ENCODE data around the gene PADI3. TPM values are rescaled to one million over a fixed set of nuclear protein-coding genes. Genes with fewer than 3 reads are reported as not detected.

The PADI3 gene
- total and polyA plus RNA-seq, 3 experiments from 2014 or later = not detected

GRCh38 chr1:17305576-17306095 lies 56.7 kb downstream of the PADI3 start:
- Mint-ChIP-seq H3K27ac (no peak overlapping the region), H3K36me3 (peaks cover 0 to 6% (median 5%) of the 10 kb centered on the region in 3 donors), H3K27me3 (peaks cover 24 to 45% of the 10 kb centered on the region in 2 donors), H3K9me3 (peaks cover 7 to 11% (median 10%) of the 10 kb centered on the region in 5 donors), H3K4me1 (no peaks in the 10 kb centered on the region), H3K4me3 (peak overlapping the region in 1 of 7 donors; percentile 23)
- Histone ChIP-seq H3K36me3 (ENCODE audit: insufficient read depth, low read length) (no peaks in the 10 kb centered on the region), H3K9me3 (ENCODE audit: low read length) (no peaks in the 10 kb centered on the region), H3K27ac (ENCODE audit: low read depth, low read length) (no peak overlapping the region), H3K4me3 (ENCODE audit: low read length) (no peak overlapping the region), H3K4me1 (ENCODE audit: insufficient read depth, low read length) (no peaks in the 10 kb centered on the region), H3K27me3 (ENCODE audit: insufficient read depth, low read length, poor library complexity, severe bottlenecking) (peaks cover 13% of the 10 kb centered on the region)
- CTCF ChIA-PET = no interaction called here
- POLR2A ChIA-PET = no interaction called here
- DNase-seq = no peak

- H3K27ac Mint-ChIP-seq = no peak overlapping the region
- H3K9me3 Mint-ChIP-seq = peaks cover 7 to 11% (median 9%) of the 10 kb centered on the region in 5 donors
- ChIA-PET CTCF (no interaction called here), POLR2A (no interaction called here)
- peaks cover 0 to 6% (median 5%) of the 10 kb centered on the region in 3 donors for H3K36me3 Mint-ChIP-seq
- no peaks in the 10 kb centered on the region for H3K4me1 ChIP-seq (ENCODE audit: insufficient read depth, low read length)
- no peaks in the 10 kb centered on the region for H3K4me1 Mint-ChIP-seq
- no peaks in the 10 kb centered on the region for H3K36me3 ChIP-seq (ENCODE audit: insufficient read depth, low read length)
- peaks cover 13% of the 10 kb centered on the region for H3K27me3 ChIP-seq (ENCODE audit: insufficient read depth, low read length, poor library complexity, severe bottlenecking)
- no peak overlapping the region for H3K4me3 Mint-ChIP-seq
- no peak overlapping the region for H3K4me3 ChIP-seq (ENCODE audit: low read length)
- no peak overlapping the region for H3K27ac ChIP-seq (ENCODE audit: low read depth, low read length)
- H3K27me3 Mint-ChIP-seq = peaks cover 24 to 45% of the 10 kb centered on the region in 2 donors
- no peaks in the 10 kb centered on the region for H3K9me3 ChIP-seq (ENCODE audit: low read length)
- DNase-seq = no peak
Measured at GRCh38 chr1:17306407-17306806, 57.5 kb downstream of the PADI3 start.

GRCh38 chr1:17306921-17307320 lies 58.0 kb downstream of the PADI3 start:
- Histone ChIP-seq H3K4me3 (ENCODE audit: low read length) (no peak overlapping the region), H3K27me3 (ENCODE audit: insufficient read depth, low read length, poor library complexity, severe bottlenecking) (peaks cover 13% of the 10 kb centered on the region), H3K4me1 (ENCODE audit: insufficient read depth, low read length) (no peaks in the 10 kb centered on the region), H3K27ac (ENCODE audit: low read depth, low read length) (no peak overlapping the region), H3K9me3 (ENCODE audit: low read length) (no peaks in the 10 kb centered on the region), H3K36me3 (ENCODE audit: insufficient read depth, low read length) (no peaks in the 10 kb centered on the region)
- ChIA-PET CTCF (no interaction called here), POLR2A (no interaction called here)
- peaks cover 5 to 8% (median 6%) of the 10 kb centered on the region in 5 donors for H3K9me3 Mint-ChIP-seq
- peaks cover 0 to 4% (median 3%) of the 10 kb centered on the region in 3 donors for H3K36me3 Mint-ChIP-seq
- H3K4me1 Mint-ChIP-seq = no peaks in the 10 kb centered on the region
- peak overlapping the region in 1 of 8 donors; percentile 14 for H3K27ac Mint-ChIP-seq
- H3K4me3 Mint-ChIP-seq = no peak overlapping the region
- H3K27me3 Mint-ChIP-seq = peaks cover 24 to 48% of the 10 kb centered on the region in 2 donors
- DNase-seq = no peak

GRCh38 chr1:17307329-17307728 lies 58.4 kb downstream of the PADI3 start:
- Histone ChIP-seq H3K4me3 (ENCODE audit: low read length) (no peak overlapping the region), H3K9me3 (ENCODE audit: low read length) (no peaks in the 10 kb centered on the region), H3K4me1 (ENCODE audit: insufficient read depth, low read length) (no peaks in the 10 kb centered on the region), H3K27ac (ENCODE audit: low read depth, low read length) (no peak overlapping the region), H3K36me3 (ENCODE audit: insufficient read depth, low read length) (no peaks in the 10 kb centered on the region), H3K27me3 (ENCODE audit: insufficient read depth, low read length, poor library complexity, severe bottlenecking) (peaks cover 13% of the 10 kb centered on the region)
- H3K27ac Mint-ChIP-seq = no peak overlapping the region
- ChIA-PET POLR2A (no interaction called here), CTCF (no interaction called here)
- no peaks in the 10 kb centered on the region for H3K4me1 Mint-ChIP-seq
- H3K4me3 Mint-ChIP-seq = no peak overlapping the region
- peaks cover 0 to 2% (median 0%) of the 10 kb centered on the region in 3 donors for H3K36me3 Mint-ChIP-seq
- no peak for DNase-seq
- H3K27me3 Mint-ChIP-seq = peaks cover 24 to 48% of the 10 kb centered on the region in 2 donors
- H3K9me3 Mint-ChIP-seq = peaks cover under 1 to 3% (median 2%) of the 10 kb centered on the region in 5 donors

- ChIA-PET CTCF (no interaction called here), POLR2A (no interaction called here)
- Mint-ChIP-seq H3K36me3 (peaks cover 0 to under 1% (median 0%) of the 10 kb centered on the region in 3 donors), H3K27me3 (peaks cover 24 to 51% of the 10 kb centered on the region in 2 donors), H3K27ac (no peak within 1 kb of the TSS), H3K9me3 (peaks cover 0 to 2% (median under 1%) of the 10 kb centered on the region in 5 donors), H3K4me3 (no peak within 1 kb of the TSS), H3K4me1 (no peaks in the 10 kb centered on the region)
- peaks cover 13% of the 10 kb centered on the region for H3K27me3 ChIP-seq (ENCODE audit: insufficient read depth, low read length, poor library complexity, severe bottlenecking)
- H3K4me3 ChIP-seq (ENCODE audit: low read length) = no peak within 1 kb of the TSS
- H3K36me3 ChIP-seq (ENCODE audit: insufficient read depth, low read length) = no peaks in the 10 kb centered on the region
- no peak within 1 kb of the TSS for H3K27ac ChIP-seq (ENCODE audit: low read depth, low read length)
- H3K4me1 ChIP-seq (ENCODE audit: insufficient read depth, low read length) = no peaks in the 10 kb centered on the region
- no peaks in the 10 kb centered on the region for H3K9me3 ChIP-seq (ENCODE audit: low read length)
- no peak for DNase-seq
Measured at GRCh38 chr1:17307946-17308345, 59.0 kb downstream of the PADI3 start, which contains the start of gene PADI4. TSS of gene PADI4 (plus strand) at chr1:17308197. CDS start at chr1:17308223, 26 bp downstream.

GRCh38 chr1:17308593-17308992 lies 59.7 kb downstream of the PADI3 start:
- peaks cover 0 to 2% (median 0%) of the 10 kb centered on the region in 5 donors for H3K9me3 Mint-ChIP-seq
- CTCF ChIA-PET = no interaction called here

GRCh38 chr1:17309426-17310067 lies 60.6 kb downstream of the PADI3 start:
- no peak overlapping the region for H3K27ac Mint-ChIP-seq
- Histone ChIP-seq H3K36me3 (ENCODE audit: insufficient read depth, low read length) (no peaks in the 10 kb centered on the region), H3K9me3 (ENCODE audit: low read length) (no peaks in the 10 kb centered on the region), H3K4me1 (ENCODE audit: insufficient read depth, low read length) (no peaks in the 10 kb centered on the region), H3K27ac (ENCODE audit: low read depth, low read length) (no peak overlapping the region), H3K4me3 (ENCODE audit: low read length) (no peak overlapping the region), H3K27me3 (ENCODE audit: insufficient read depth, low read length, poor library complexity, severe bottlenecking) (peaks cover 13% of the 10 kb centered on the region)
- H3K36me3 Mint-ChIP-seq = no peaks in the 10 kb centered on the region
- POLR2A ChIA-PET = no interaction called here
- no peak overlapping the region for H3K4me3 Mint-ChIP-seq
- peaks cover 0 to 2% (median 0%) of the 10 kb centered on the region in 5 donors for H3K9me3 Mint-ChIP-seq
- no peaks in the 10 kb centered on the region for H3K4me1 Mint-ChIP-seq
- CTCF ChIA-PET = no interaction called here
- no peak for DNase-seq
- H3K27me3 Mint-ChIP-seq = peaks cover 25 to 51% of the 10 kb centered on the region in 2 donors

More at GRCh38 chr1:17308593-17308992, 59.7 kb downstream of the PADI3 start:
- peaks cover 24 to 51% of the 10 kb centered on the region in 2 donors for H3K27me3 Mint-ChIP-seq
- no peak overlapping the region for H3K27ac ChIP-seq (ENCODE audit: low read depth, low read length)
- H3K27ac Mint-ChIP-seq = no peak overlapping the region
- H3K4me3 ChIP-seq (ENCODE audit: low read length) = no peak overlapping the region
- peaks cover 13% of the 10 kb centered on the region for H3K27me3 ChIP-seq (ENCODE audit: insufficient read depth, low read length, poor library complexity, severe bottlenecking)
- H3K9me3 ChIP-seq (ENCODE audit: low read length) = no peaks in the 10 kb centered on the region
- H3K36me3 ChIP-seq (ENCODE audit: insufficient read depth, low read length) = no peaks in the 10 kb centered on the region
- no peaks in the 10 kb centered on the region for H3K4me1 Mint-ChIP-seq
- H3K4me1 ChIP-seq (ENCODE audit: insufficient read depth, low read length) = no peaks in the 10 kb centered on the region
- no peak for DNase-seq
- H3K36me3 Mint-ChIP-seq = no peaks in the 10 kb centered on the region
- POLR2A ChIA-PET = no interaction called here
- no peak overlapping the region for H3K4me3 Mint-ChIP-seq

GRCh38 chr1:17310068-17310640 lies 61.3 kb downstream of the PADI3 start:
- H3K27ac Mint-ChIP-seq = no peak overlapping the region
- no peaks in the 10 kb centered on the region for H3K36me3 Mint-ChIP-seq
- Histone ChIP-seq H3K4me3 (ENCODE audit: low read length) (no peak overlapping the region), H3K27ac (ENCODE audit: low read depth, low read length) (no peak overlapping the region), H3K4me1 (ENCODE audit: insufficient read depth, low read length) (no peaks in the 10 kb centered on the region), H3K27me3 (ENCODE audit: insufficient read depth, low read length, poor library complexity, severe bottlenecking) (peaks cover 13% of the 10 kb centered on the region), H3K9me3 (ENCODE audit: low read length) (no peaks in the 10 kb centered on the region), H3K36me3 (ENCODE audit: insufficient read depth, low read length) (no peaks in the 10 kb centered on the region)
- POLR2A ChIA-PET = no interaction called here
- peaks cover 0 to under 1% (median 0%) of the 10 kb centered on the region in 5 donors for H3K9me3 Mint-ChIP-seq
- DNase-seq = no peak
- no peaks in the 10 kb centered on the region for H3K4me1 Mint-ChIP-seq
- CTCF ChIA-PET = no interaction called here
- no peak overlapping the region for H3K4me3 Mint-ChIP-seq
- peaks cover 26 to 54% of the 10 kb centered on the region in 2 donors for H3K27me3 Mint-ChIP-seq
